K562 (cell line): ENCODE measurements around the gene TRIM37. TPM values are rescaled to one million over a fixed set of nuclear protein-coding genes. Genes with fewer than 3 reads are reported as not detected.
"Not testable (repeated sequence)": the region's sequence is repeated elsewhere in the genome, so short reads cannot be mapped to it uniquely, and the experiment has no call there.

Experiments used
- ATAC-seq: fragments of 200-7000 bp; cut with Tn5 transposase; 3 replicates; pipeline ENCODE4 v1.9.1; 2020; ENCODE audit warnings: moderate library complexity
- BruUV-seq: library from RNA; stranded (reverse); fragments of 400-500 nt; replicated peaks from 2 replicates; lab custom pipeline; 2021; lab: Mats Ljungman, UMichigan
- CTCF ChIA-PET: fragments of 300-600 bp; formaldehyde crosslinking; extraction: SDS; loops from one replicate; lab custom pipeline; 2021; ENCODE audit warnings: low intra/inter-chr PET ratio; lab: Yijun Ruan, JAX
- POLR2A ChIA-PET: fragments of 300-600, 350-650 bp; sonication (Branson Sonifier 250); formaldehyde crosslinking; extraction: SDS; loops from one replicate; lab custom pipeline; 2021; ENCODE audit warnings: antibody characterized with exemption, inconsistent platforms; lab: Yijun Ruan, JAX
- DNase-seq, 4 experiments: peaks; one replicate each; pipeline versions ENCODE4 v3.0.0 to v3.0.0-alpha.2; 2011 to 2018; ENCODE audit warnings: low spot score in 3 of 4, mixed read lengths in 3 of 4; ENCODE audit errors: extremely low read depth in 1 of 4
- FAIRE-seq: peaks from 2 replicates; lab custom pipeline; 2011; peaks lifted over from hg19 to GRCh38; lab: Jason Lieb, UNC
- H2AFZ ChIP-seq: 2 replicates; pipeline ENCODE4 v1.6.0; 2011; ENCODE audit warnings: low read depth, low read length, control low read depth, inconsistent platforms
- H3K27ac ChIP-seq: fragments of 200-600 bp; 3 replicates; pipeline ENCODE4 v1.8.0; 2011; ENCODE audit warnings: low read depth, mild to moderate bottlenecking, control low read depth, inconsistent platforms, low read length, moderate library complexity, mixed read lengths; ENCODE audit errors: extremely low read depth
- H3K27me3 ChIP-seq, 2 experiments: fragments of 300-600 bp in 1 of 2; 2 replicates in 1 of 2; 3 replicates in 1 of 2; pipeline versions ENCODE4 v1.6.0 to v1.8.0; 2011; ENCODE audit warnings: inconsistent platforms in 2 of 2, low read length in 2 of 2, mild to moderate bottlenecking in 1 of 2, mixed read lengths in 1 of 2, moderate library complexity in 1 of 2; ENCODE audit not compliant: control insufficient read depth in 2 of 2, insufficient read depth in 2 of 2
- H3K36me3 ChIP-seq: fragments of 300-600 bp; 3 replicates; pipeline ENCODE4 v1.8.0; 2011; ENCODE audit warnings: mild to moderate bottlenecking, low read length, inconsistent platforms; ENCODE audit not compliant: control insufficient read depth, insufficient read depth
- H3K4me1 ChIP-seq, 2 experiments: fragments of 200-600 bp in 1 of 2; replicated peaks in 1 of 2; 2 replicates in 1 of 2; 3 replicates in 1 of 2; pipeline versions ENCODE4 v1.5.1 to v1.8.0; 2011; ENCODE audit warnings: inconsistent platforms in 2 of 2, low read length in 2 of 2, mild to moderate bottlenecking in 1 of 2, mixed read lengths in 1 of 2, moderate library complexity in 1 of 2; ENCODE audit not compliant: control insufficient read depth in 2 of 2, insufficient read depth in 2 of 2
- H3K4me2 ChIP-seq: 2 replicates; pipeline ENCODE4 v1.6.1; 2011; ENCODE audit warnings: low read length, control low read depth, inconsistent platforms, mixed read lengths; ENCODE audit not compliant: insufficient read depth
- H3K4me3 ChIP-seq: fragments of 200-600 bp; sonication (generic), shearing (Covaris generic); 2 replicates; pipeline ENCODE4 v1.5.1; 2016; ENCODE audit warnings: control low read depth, inconsistent platforms
- H3K79me2 ChIP-seq: fragments of 200-600 bp; 3 replicates; pipeline ENCODE4 v1.8.0; 2011; ENCODE audit warnings: low read length, inconsistent platforms; ENCODE audit not compliant: control insufficient read depth, insufficient read depth
- H3K9ac ChIP-seq, 2 experiments: 2 replicates each; pipeline versions ENCODE4 v1.6.0 to v1.6.1; 2011; ENCODE audit warnings: low read depth in 2 of 2, low read length in 2 of 2, control low read depth in 1 of 2, inconsistent platforms in 1 of 2, mild to moderate bottlenecking in 1 of 2, mixed read lengths in 1 of 2; ENCODE audit not compliant: insufficient read depth in 1 of 2
- H3K9me1 ChIP-seq: one replicate; pipeline ENCODE4 v1.6.0; 2011; ENCODE audit warnings: inconsistent platforms, mild to moderate bottlenecking, low read length, moderate library complexity; ENCODE audit not compliant: control insufficient read depth, insufficient read depth
- H3K9me3 ChIP-seq: replicated peaks from 2 replicates; pipeline ENCODE4 v1.5.1; 2011; ENCODE audit warnings: low read depth, low read length, inconsistent platforms; ENCODE audit not compliant: control insufficient read depth, insufficient read depth
- H4K20me1 ChIP-seq: replicated peaks from 2 replicates; pipeline ENCODE4 v1.6.1; 2011; ENCODE audit warnings: low read length, inconsistent platforms, mixed read lengths; ENCODE audit not compliant: control insufficient read depth, insufficient read depth
- WGBS: fragments of 100-300 bp; shearing (Covaris generic); methylation state at CpG from one replicate; pipeline ENCODE4 v1.1.6; 2016; ENCODE audit warnings: low coverage, mixed read lengths; ENCODE audit not compliant: insufficient coverage; ENCODE audit errors: missing lambda C conversion rate; 5-methylcytosine and 5-hydroxymethylcytosine counted together
- in situ Hi-C: fragments of 300-500 bp; cut with MboI; formaldehyde crosslinking; loops from 4 replicates; pipeline ENCODE4 v1.15.0; 2018; ENCODE audit warnings: inconsistent platforms, mixed read lengths
- intact Hi-C: fragments of 100-400 bp; cut with micrococcal nuclease; formaldehyde crosslinking; loops from 2 replicates; pipeline ENCODE4 v1.14.2; 2022
- polyA plus RNA-seq, 8 experiments: library from polyadenylated mRNA; depleted of rRNA in 4 of 8; stranded (reverse) in 5 of 8; unstranded in 3 of 8; fragments of >200 nt; fragmentation: Nextera tagmentation in 2 of 8; fragmentation: Illumina TruSeq in 1 of 8; extraction: Ambion mirVana in 2 of 8; extraction: Trizol in 1 of 8; gene quantifications; 2 replicates each; pipeline versions ENCODE4 v1.2.1 to v1.2.3, GENCODE V29; 2011 to 2014; ENCODE audit warnings: inconsistent platforms in 1 of 8, missing spikeins in 1 of 8
- total RNA-seq, 7 experiments: library from RNA; depleted of rRNA in 6 of 7; stranded (reverse); fragments of >200 nt in 6 of 7; fragmentation: Illumina TruSeq in 2 of 7; extraction: Trizol in 2 of 7; gene quantifications; 2 replicates each; pipeline versions ENCODE4 v1.2.1 to v1.2.3, GENCODE V29; 2011 to 2021; ENCODE audit warnings: low replicate concordance in 1 of 7
- TF ChIP-seq, protein P1 (sequence below), 3 experiments: fragments of 200-800 bp in 1 of 3; fragments of 250-450 bp in 1 of 3; fragments of 450-650 bp in 1 of 3; sonication (Bioruptor Pico) in 1 of 3; sonication (Bioruptor generic) in 1 of 3; formaldehyde crosslinking in 1 of 3; IDR thresholded peaks; 2 replicates each; pipeline versions ENCODE4 v1.6.1 to v1.8.0; 2016 to 2022; ENCODE audit warnings: mild to moderate bottlenecking in 2 of 3, missing genetic modification characterization in 2 of 3, missing compliant biosample characterization in 1 of 3, moderate library complexity in 1 of 3

Gene TRIM37
- total and polyA plus RNA-seq, 9 of the 15 experiments (the other 6 are each of a cell fraction or from before 2014, with no cell fraction given): 4.5 to 31.4 (median 23.8) TPM

DNA sequence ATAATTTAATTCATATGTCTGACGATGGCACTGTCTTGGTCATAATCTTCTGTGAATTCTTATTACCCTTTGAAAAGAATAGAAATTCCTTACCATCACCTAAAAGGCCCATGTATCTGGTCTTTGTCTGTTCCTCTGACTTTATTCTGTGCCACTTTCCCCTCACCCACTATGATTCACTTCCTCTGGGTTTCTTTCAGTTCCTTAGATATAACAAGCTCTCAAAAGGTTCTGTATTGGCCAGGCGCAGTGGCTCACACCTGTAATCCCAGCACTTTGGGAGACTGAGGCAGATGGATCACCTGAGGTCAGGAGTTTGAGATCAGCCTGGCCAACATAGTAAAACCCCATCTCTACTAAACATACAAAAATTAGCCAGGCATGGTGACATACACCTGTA lies 152.3 kb downstream of the TRIM37 start:
- CTCF ChIA-PET, H3K4me3 ChIP-seq, H3K79me2 ChIP-seq, ATAC-seq, DNase-seq, H3K27me3 ChIP-seq, H3K4me1 ChIP-seq, H3K9ac ChIP-seq, BruUV-seq, intact Hi-C loops, H4K20me1 ChIP-seq, in situ Hi-C loops, H3K9me3 ChIP-seq, H3K27ac ChIP-seq, POLR2A ChIA-PET, H3K4me2 ChIP-seq, H3K36me3 ChIP-seq, FAIRE-seq, H3K9me1 ChIP-seq, H2AFZ ChIP-seq: not testable (repeated sequence)
- TF ChIP-seq, protein P1, sequence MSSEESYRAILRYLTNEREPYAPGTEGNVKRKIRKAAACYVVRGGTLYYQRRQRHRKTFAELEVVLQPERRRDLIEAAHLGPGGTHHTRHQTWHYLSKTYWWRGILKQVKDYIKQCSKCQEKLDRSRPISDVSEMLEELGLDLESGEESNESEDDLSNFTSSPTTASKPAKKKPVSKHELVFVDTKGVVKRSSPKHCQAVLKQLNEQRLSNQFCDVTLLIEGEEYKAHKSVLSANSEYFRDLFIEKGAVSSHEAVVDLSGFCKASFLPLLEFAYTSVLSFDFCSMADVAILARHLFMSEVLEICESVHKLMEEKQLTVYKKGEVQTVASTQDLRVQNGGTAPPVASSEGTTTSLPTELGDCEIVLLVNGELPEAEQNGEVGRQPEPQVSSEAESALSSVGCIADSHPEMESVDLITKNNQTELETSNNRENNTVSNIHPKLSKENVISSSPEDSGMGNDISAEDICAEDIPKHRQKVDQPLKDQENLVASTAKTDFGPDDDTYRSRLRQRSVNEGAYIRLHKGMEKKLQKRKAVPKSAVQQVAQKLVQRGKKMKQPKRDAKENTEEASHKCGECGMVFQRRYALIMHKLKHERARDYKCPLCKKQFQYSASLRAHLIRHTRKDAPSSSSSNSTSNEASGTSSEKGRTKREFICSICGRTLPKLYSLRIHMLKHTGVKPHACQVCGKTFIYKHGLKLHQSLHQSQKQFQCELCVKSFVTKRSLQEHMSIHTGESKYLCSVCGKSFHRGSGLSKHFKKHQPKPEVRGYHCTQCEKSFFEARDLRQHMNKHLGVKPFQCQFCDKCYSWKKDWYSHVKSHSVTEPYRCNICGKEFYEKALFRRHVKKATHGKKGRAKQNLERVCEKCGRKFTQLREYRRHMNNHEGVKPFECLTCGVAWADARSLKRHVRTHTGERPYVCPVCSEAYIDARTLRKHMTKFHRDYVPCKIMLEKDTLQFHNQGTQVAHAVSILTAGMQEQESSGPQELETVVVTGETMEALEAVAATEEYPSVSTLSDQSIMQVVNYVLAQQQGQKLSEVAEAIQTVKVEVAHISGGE (CRISPR knock-in tag; IDR thresholded peaks at IDR 0.05): peak in 1 of 3 experiments; percentile 70; a peak in 2 of 6 replicates
- WGBS: 39% methylated on average over 2 of the region's 2 CpGs
